ENCODE data around the gene TIGD3.

- TF ChIP-seq POLR2A (IDR thresholded peaks at IDR 0.05; ENCODE audit: low read length) = no peak
- TF ChIP-seq GATA1 (IDR thresholded peaks at IDR 0.05; ENCODE audit: low read depth, low read length) = no peak
Observed at GRCh38 chr11:65321076-65321475, 33.5 kb upstream of the TIGD3 start.
